CD4-positive, alpha-beta T cell treated with Interleukin-15 for 1 hour (primary cell): Measurements from ENCODE around the gene RASIP1.
"Not testable (repeated sequence)": the region's sequence is repeated elsewhere in the genome, so short reads cannot be mapped to it uniquely, and the experiment has no call there.

ENCODE experiments used
- DNase-seq: peaks from one replicate; pipeline ENCODE4 v3.0.0-alpha.2; 2020

Gene RASIP1

GRCh38 chr19:48705431-48705830, 35.0 kb downstream of the RASIP1 start:
- DNase-seq, result no peak

- DNase-seq, result no peak
These were observed 37.1 kb downstream of the RASIP1 start for GRCh38 chr19:48703316-48703715.

- DNase-seq, result no peak
These were observed 37.7 kb downstream of the RASIP1 start for GRCh38 chr19:48702701-48703100.

- no peak for DNase-seq
These were observed 42.4 kb downstream of the RASIP1 start for GRCh38 chr19:48698046-48698445.

GRCh38 chr19:48696353-48697010, 43.9 kb downstream of the RASIP1 start:
- no peak for DNase-seq

GRCh38 chr19:48695743-48696352, 44.6 kb downstream of the RASIP1 start, which contains the start of gene FUT2:
TSS of gene FUT2 (plus strand) at chr19:48695971. CDS start at chr19:48702957, 6,986 bp downstream.
- no peak for DNase-seq

GRCh38 chr19:48693629-48694028, 46.8 kb downstream of the RASIP1 start:
- DNase-seq, result not testable (repeated sequence)

- DNase-seq, result no peak
These were observed 51.0 kb downstream of the RASIP1 start for GRCh38 chr19:48689449-48689848.

GRCh38 chr19:48687776-48688175, 52.6 kb downstream of the RASIP1 start:
- DNase-seq, result no peak

GRCh38 chr19:48686637-48687036, 53.8 kb downstream of the RASIP1 start:
- DNase-seq, result not testable (repeated sequence)

- DNase-seq, result no peak
These were observed 54.3 kb downstream of the RASIP1 start for GRCh38 chr19:48686088-48686487.

- no peak for DNase-seq
These were observed 54.8 kb downstream of the RASIP1 start for GRCh38 chr19:48685583-48685982.

- DNase-seq, result peak; percentile 53
These were observed 57.1 kb downstream of the RASIP1 start for GRCh38 chr19:48683349-48683748.

- DNase-seq, result no peak
These were observed 59.3 kb downstream of the RASIP1 start for GRCh38 chr19:48681127-48681470.

- no peak for DNase-seq
These were observed 59.8 kb downstream of the RASIP1 start for GRCh38 chr19:48680436-48681126.

GRCh38 chr19:48680006-48680405, 60.4 kb downstream of the RASIP1 start:
- DNase-seq, result not testable (repeated sequence)

GRCh38 chr19:48678201-48678600, 62.2 kb downstream of the RASIP1 start:
- DNase-seq, result no peak

- DNase-seq, result no peak
These were observed 63.5 kb downstream of the RASIP1 start for GRCh38 chr19:48676887-48677286.

- no peak for DNase-seq
These were observed 63.9 kb downstream of the RASIP1 start for GRCh38 chr19:48676487-48676886.

- DNase-seq, result peak; percentile 79
These were observed 65.2 kb downstream of the RASIP1 start for GRCh38 chr19:48674921-48675824.

GRCh38 chr19:48674216-48674809, 66.1 kb downstream of the RASIP1 start:
- no peak for DNase-seq

GRCh38 chr19:48673436-48674100, 66.8 kb downstream of the RASIP1 start:
- no peak for DNase-seq
